ENCODE results near the gene ZNF580. TPM values are rescaled to one million over a fixed set of nuclear protein-coding genes. Genes with fewer than 3 reads are reported as not detected.

The ZNF580 gene
- total and polyA plus RNA-seq, 2 of the 13 experiments (the other 11 are each of a cell fraction or from before 2014, with no cell fraction given): 4.4 to 6.0 TPM

DNA sequence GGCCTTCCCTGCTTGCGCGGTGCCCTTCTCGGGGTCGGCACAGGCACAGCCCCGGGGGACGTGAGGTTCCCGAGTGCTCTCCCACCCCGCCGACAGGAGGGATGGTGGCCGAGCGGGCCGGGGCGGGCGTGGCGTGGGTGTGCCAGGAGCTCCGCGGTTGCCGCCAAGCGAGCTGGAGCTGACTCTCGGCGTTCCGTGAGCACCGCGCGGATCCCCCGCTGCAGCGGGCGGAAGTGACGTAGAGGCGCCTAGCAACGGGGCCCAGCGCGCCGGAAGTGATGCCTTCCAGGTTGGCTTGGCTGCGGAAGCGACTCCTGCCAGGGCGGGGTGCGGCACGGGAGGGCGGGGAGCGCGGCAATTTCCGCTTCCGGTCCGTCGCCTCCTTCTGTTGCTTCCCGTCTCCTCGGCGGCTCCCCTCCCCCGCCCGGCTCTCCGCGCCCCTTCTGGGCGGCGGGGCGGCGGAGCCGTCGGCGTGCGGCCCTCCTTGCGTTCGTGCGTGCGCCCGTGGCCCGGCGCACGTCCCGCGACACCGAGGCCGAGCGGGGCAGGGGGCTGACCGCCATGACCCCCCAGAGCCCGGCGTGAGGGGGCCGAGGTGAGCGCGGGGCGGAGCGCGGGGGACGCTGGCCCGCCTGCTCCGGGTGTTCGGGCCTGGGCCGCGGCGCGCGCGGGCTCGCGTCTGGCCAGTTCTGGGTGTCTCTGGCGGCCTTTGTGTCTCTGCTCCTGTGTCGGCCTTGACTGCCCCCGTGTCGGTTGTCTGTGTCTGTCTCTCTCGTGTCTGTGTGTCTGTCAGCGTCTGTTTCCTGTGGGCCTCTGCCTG lies 34.2 kb downstream of the ZNF580 start, which contains the start of gene EPN1 (continued):
- TF ChIP-seq, protein P1, sequence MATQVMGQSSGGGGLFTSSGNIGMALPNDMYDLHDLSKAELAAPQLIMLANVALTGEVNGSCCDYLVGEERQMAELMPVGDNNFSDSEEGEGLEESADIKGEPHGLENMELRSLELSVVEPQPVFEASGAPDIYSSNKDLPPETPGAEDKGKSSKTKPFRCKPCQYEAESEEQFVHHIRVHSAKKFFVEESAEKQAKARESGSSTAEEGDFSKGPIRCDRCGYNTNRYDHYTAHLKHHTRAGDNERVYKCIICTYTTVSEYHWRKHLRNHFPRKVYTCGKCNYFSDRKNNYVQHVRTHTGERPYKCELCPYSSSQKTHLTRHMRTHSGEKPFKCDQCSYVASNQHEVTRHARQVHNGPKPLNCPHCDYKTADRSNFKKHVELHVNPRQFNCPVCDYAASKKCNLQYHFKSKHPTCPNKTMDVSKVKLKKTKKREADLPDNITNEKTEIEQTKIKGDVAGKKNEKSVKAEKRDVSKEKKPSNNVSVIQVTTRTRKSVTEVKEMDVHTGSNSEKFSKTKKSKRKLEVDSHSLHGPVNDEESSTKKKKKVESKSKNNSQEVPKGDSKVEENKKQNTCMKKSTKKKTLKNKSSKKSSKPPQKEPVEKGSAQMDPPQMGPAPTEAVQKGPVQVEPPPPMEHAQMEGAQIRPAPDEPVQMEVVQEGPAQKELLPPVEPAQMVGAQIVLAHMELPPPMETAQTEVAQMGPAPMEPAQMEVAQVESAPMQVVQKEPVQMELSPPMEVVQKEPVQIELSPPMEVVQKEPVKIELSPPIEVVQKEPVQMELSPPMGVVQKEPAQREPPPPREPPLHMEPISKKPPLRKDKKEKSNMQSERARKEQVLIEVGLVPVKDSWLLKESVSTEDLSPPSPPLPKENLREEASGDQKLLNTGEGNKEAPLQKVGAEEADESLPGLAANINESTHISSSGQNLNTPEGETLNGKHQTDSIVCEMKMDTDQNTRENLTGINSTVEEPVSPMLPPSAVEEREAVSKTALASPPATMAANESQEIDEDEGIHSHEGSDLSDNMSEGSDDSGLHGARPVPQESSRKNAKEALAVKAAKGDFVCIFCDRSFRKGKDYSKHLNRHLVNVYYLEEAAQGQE (IDR thresholded peaks at IDR 0.05; ENCODE audit: borderline replicate concordance in 1 of 2, low read depth in 1 of 2, low read length in 2 of 2): peak in 1 of 2 experiments; percentile 10; a peak in 1 of 4 replicates
- TF ChIP-seq ZNF800 (CRISPR knock-in tag; IDR thresholded peaks at IDR 0.05) (no peak), ZNF75D (CRISPR knock-in tag; IDR thresholded peaks at IDR 0.05; ENCODE audit: borderline replicate concordance) (no peak), ZNF781 (CRISPR knock-in tag; IDR thresholded peaks at IDR 0.05; ENCODE audit: borderline replicate concordance, not compliant biosample characterization) (no peak), MEIS2 (CRISPR knock-in tag; IDR thresholded peaks at IDR 0.05) (peak; percentile 32; the same call in 1 of the 2 replicates), DNMT3B (CRISPR knock-in tag; conservative IDR thresholded peaks at IDR 0.05) (no peak), ZNF766 (CRISPR knock-in tag; IDR thresholded peaks at IDR 0.05; ENCODE audit: borderline replicate concordance) (no peak), YEATS2 (CRISPR knock-in tag; IDR thresholded peaks at IDR 0.05; ENCODE audit: borderline replicate concordance) (peak; percentile 90), NFE2L1 (CRISPR knock-in tag; IDR thresholded peaks at IDR 0.05; ENCODE audit: borderline replicate concordance) (no peak), ZNF501 (CRISPR knock-in tag; IDR thresholded peaks at IDR 0.05) (peak; percentile 51; the same call in 1 of the 2 replicates)
- TF ChIP-seq, protein P2, sequence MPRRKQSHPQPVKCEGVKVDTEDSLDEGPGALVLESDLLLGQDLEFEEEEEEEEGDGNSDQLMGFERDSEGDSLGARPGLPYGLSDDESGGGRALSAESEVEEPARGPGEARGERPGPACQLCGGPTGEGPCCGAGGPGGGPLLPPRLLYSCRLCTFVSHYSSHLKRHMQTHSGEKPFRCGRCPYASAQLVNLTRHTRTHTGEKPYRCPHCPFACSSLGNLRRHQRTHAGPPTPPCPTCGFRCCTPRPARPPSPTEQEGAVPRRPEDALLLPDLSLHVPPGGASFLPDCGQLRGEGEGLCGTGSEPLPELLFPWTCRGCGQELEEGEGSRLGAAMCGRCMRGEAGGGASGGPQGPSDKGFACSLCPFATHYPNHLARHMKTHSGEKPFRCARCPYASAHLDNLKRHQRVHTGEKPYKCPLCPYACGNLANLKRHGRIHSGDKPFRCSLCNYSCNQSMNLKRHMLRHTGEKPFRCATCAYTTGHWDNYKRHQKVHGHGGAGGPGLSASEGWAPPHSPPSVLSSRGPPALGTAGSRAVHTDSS (CRISPR knock-in tag; conservative IDR thresholded peaks at IDR 0.05): no peak
- TF ChIP-seq, protein P3, sequence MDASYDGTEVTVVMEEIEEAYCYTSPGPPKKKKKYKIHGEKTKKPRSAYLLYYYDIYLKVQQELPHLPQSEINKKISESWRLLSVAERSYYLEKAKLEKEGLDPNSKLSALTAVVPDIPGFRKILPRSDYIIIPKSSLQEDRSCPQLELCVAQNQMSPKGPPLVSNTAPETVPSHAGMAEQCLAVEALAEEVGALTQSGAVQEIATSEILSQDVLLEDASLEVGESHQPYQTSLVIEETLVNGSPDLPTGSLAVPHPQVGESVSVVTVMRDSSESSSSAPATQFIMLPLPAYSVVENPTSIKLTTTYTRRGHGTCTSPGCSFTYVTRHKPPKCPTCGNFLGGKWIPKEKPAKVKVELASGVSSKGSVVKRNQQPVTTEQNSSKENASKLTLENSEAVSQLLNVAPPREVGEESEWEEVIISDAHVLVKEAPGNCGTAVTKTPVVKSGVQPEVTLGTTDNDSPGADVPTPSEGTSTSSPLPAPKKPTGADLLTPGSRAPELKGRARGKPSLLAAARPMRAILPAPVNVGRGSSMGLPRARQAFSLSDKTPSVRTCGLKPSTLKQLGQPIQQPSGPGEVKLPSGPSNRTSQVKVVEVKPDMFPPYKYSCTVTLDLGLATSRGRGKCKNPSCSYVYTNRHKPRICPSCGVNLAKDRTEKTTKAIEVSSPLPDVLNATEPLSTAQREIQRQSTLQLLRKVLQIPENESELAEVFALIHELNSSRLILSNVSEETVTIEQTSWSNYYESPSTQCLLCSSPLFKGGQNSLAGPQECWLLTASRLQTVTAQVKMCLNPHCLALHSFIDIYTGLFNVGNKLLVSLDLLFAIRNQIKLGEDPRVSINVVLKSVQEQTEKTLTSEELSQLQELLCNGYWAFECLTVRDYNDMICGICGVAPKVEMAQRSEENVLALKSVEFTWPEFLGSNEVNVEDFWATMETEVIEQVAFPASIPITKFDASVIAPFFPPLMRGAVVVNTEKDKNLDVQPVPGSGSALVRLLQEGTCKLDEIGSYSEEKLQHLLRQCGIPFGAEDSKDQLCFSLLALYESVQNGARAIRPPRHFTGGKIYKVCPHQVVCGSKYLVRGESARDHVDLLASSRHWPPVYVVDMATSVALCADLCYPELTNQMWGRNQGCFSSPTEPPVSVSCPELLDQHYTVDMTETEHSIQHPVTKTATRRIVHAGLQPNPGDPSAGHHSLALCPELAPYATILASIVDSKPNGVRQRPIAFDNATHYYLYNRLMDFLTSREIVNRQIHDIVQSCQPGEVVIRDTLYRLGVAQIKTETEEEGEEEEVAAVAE (CRISPR knock-in tag; IDR thresholded peaks at IDR 0.05; ENCODE audit: borderline replicate concordance): peak; percentile 63; the same call in 1 of the 2 replicates
- TF ChIP-seq, protein P4, sequence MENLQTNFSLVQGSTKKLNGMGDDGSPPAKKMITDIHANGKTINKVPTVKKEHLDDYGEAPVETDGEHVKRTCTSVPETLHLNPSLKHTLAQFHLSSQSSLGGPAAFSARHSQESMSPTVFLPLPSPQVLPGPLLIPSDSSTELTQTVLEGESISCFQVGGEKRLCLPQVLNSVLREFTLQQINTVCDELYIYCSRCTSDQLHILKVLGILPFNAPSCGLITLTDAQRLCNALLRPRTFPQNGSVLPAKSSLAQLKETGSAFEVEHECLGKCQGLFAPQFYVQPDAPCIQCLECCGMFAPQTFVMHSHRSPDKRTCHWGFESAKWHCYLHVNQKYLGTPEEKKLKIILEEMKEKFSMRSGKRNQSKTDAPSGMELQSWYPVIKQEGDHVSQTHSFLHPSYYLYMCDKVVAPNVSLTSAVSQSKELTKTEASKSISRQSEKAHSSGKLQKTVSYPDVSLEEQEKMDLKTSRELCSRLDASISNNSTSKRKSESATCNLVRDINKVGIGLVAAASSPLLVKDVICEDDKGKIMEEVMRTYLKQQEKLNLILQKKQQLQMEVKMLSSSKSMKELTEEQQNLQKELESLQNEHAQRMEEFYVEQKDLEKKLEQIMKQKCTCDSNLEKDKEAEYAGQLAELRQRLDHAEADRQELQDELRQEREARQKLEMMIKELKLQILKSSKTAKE (CRISPR knock-in tag; IDR thresholded peaks at IDR 0.05; ENCODE audit: borderline replicate concordance): no peak
